ENCODE measurements around the gene CTTN. TPM values are rescaled to one million over a fixed set of nuclear protein-coding genes. Genes with fewer than 3 reads are reported as not detected.

CTTN gene
- total and polyA plus RNA-seq, 2 of the 8 experiments (the other 6 are each of a cell fraction or from before 2014, with no cell fraction given) = 84.6 to 216 TPM

- H4K91ac ChIP-seq (replicated peaks; ENCODE audit: insufficient read length, low read length) = no peak overlapping the region
- H3K79me1 ChIP-seq (ENCODE audit: low read depth, low read length) = no peaks in the 10 kb centered on the region
- DNase-seq (ENCODE audit: low read depth in 1 of 2, low spot score in 2 of 2) (no peak), FAIRE-seq (no peak)
- H3K36me3 ChIP-seq (ENCODE audit: control insufficient read depth in 2 of 4, insufficient read depth in 4 of 4, low read length in 3 of 4) = peaks cover 0 to 21% (median 6%) of the 10 kb centered on the region in 4 experiments; a peak in 6 of 8 replicates
- no peaks in the 10 kb centered on the region for H4K20me1 ChIP-seq (replicated peaks in 1 of 2; ENCODE audit: control insufficient read depth in 1 of 2, insufficient read depth in 2 of 2, low read length in 2 of 2)
- no peak overlapping the region for H2BK15ac ChIP-seq (ENCODE audit: low read length)
- no peak overlapping the region for H3K4me3 ChIP-seq (ENCODE audit: extremely low read depth in 1 of 4, insufficient read depth in 2 of 4, low read depth in 3 of 4, low read length in 4 of 4)
- H3K27ac ChIP-seq (ENCODE audit: low read depth, low read length) = no peak overlapping the region
- no peak overlapping the region for H3K4me2 ChIP-seq (ENCODE audit: insufficient read depth in 1 of 2, low read depth in 2 of 2, low read length in 2 of 2)
- no peak overlapping the region for H2BK12ac ChIP-seq (ENCODE audit: low read depth, low read length)
- H4K8ac ChIP-seq (ENCODE audit: extremely low read depth, insufficient read depth, low read length) = no peak overlapping the region
- H4K5ac ChIP-seq (ENCODE audit: insufficient read length, low read depth, low read length) = no peak overlapping the region
- H2BK120ac ChIP-seq (replicated peaks; ENCODE audit: low read depth, low read length) = no peak overlapping the region
- CTCF ChIA-PET (ENCODE audit: partially characterized antibody) = interaction anchor here (0.5 to 8.5 kb wide), 5 partner anchors 9 to 694 kb away, joined by 3 to 90 read pairs (median 4); no protein-coding TSS in a partner anchor
- no peak overlapping the region for H3K14ac ChIP-seq (ENCODE audit: insufficient read length)
- 95% methylated on average over 21 of the region's 22 CpGs; no CpG with 5 or more reads in 1 of the 2 experiments for WGBS, 2 experiments (ENCODE audit: extremely low coverage in 1 of 2, insufficient coverage in 1 of 2, insufficient read length in 1 of 2, insufficient replicate concordance in 2 of 2, low coverage in 1 of 2, low lambda C conversion rate in 2 of 2, missing lambda C conversion rate in 1 of 2)
- no peak overlapping the region for H3K18ac ChIP-seq (ENCODE audit: extremely low read depth, low read length)
- no peak overlapping the region for H3K4ac ChIP-seq (replicated peaks; ENCODE audit: insufficient read length, low read depth, low read length)
- POLR2A ChIA-PET (ENCODE audit: partially characterized antibody) = no interaction called here
- H3K23ac ChIP-seq (ENCODE audit: insufficient read length) = no peak overlapping the region
- no peaks in the 10 kb centered on the region for H3K79me2 ChIP-seq (ENCODE audit: control insufficient read depth in 1 of 2, insufficient read depth in 2 of 2, low read length in 2 of 2)
- H2BK5ac ChIP-seq (ENCODE audit: low read depth, low read length) = no peak overlapping the region
- no peak overlapping the region for H2AFZ ChIP-seq (ENCODE audit: low read length)
- H3K9me3 ChIP-seq (ENCODE audit: insufficient read depth in 2 of 2, low read depth in 1 of 2, low read length in 1 of 2) = peaks cover 6 to 9% of the 10 kb centered on the region in 2 experiments; a peak in 3 of 4 replicates
- no peak overlapping the region for H2AK5ac ChIP-seq (ENCODE audit: low read depth, low read length)
- no peak overlapping the region for H2BK20ac ChIP-seq (ENCODE audit: low read length)
- no peaks in the 10 kb centered on the region; a peak in 1 of 7 replicates for H3K27me3 ChIP-seq (replicated peaks in 1 of 4; ENCODE audit: control insufficient read depth in 3 of 4, extremely low read depth in 1 of 4, insufficient read depth in 3 of 4, low read length in 3 of 4)
- TF ChIP-seq, protein P1, sequence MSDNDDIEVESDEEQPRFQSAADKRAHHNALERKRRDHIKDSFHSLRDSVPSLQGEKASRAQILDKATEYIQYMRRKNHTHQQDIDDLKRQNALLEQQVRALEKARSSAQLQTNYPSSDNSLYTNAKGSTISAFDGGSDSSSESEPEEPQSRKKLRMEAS (IDR thresholded peaks at IDR 0.05) = no peak
- TF ChIP-seq SIN3A (conservative IDR thresholded peaks at IDR 0.05 in 1 of 2, IDR thresholded peaks at IDR 0.05 in 1 of 2; ENCODE audit: low read depth in 1 of 2, low read length in 2 of 2) = no peak
- no peaks in the 10 kb centered on the region for H3K23me2 ChIP-seq (ENCODE audit: low read depth, low read length)
- H3K9ac ChIP-seq (replicated peaks in 1 of 4; ENCODE audit: extremely low read depth in 1 of 4, low read depth in 3 of 4, low read length in 3 of 4) = no peak overlapping the region
- no peaks in the 10 kb centered on the region for H3K4me1 ChIP-seq (replicated peaks in 1 of 4; ENCODE audit: control insufficient read depth in 3 of 4, insufficient read depth in 4 of 4, low read length in 3 of 4)
- H3K56ac ChIP-seq (replicated peaks; ENCODE audit: insufficient read length, low read depth, low read length) = no peak overlapping the region
Measured at GRCh38 chr11:70486026-70486415, 87.7 kb downstream of the CTTN start.

Other genes with a start within 250 kb of the CTTN start
- 43.8 and 43.9 TPM in 2 replicates for gene FADD, start 195.2 kb upstream of the CTTN start, total RNA-seq (2021; fragmentation: NEBNext Ultra II Directional; extraction: Animal tissue kit (Norgen Biotek cat#: 25700))
- 29.0 and 37.4 TPM in 2 replicates for gene FADD, start 195.2 kb upstream of the CTTN start, polyA plus RNA-seq (2011; rRNA removed)
- 73.2 and 73.5 TPM in 2 replicates for gene PPFIA1, start 127.8 kb upstream of the CTTN start, total RNA-seq (2021; fragmentation: NEBNext Ultra II Directional; extraction: Animal tissue kit (Norgen Biotek cat#: 25700))
- 44.3 and 54.4 TPM in 2 replicates for gene PPFIA1, start 127.8 kb upstream of the CTTN start, polyA plus RNA-seq (2011; rRNA removed)

Measured in H1 (cell line).